ENCODE measurements around the gene SAMM50. TPM values are rescaled to one million over a fixed set of nuclear protein-coding genes. Genes with fewer than 3 reads are reported as not detected.

SAMM50 gene
- total RNA-seq, 1 experiment from 2014 or later = 55.3 TPM

DNA sequence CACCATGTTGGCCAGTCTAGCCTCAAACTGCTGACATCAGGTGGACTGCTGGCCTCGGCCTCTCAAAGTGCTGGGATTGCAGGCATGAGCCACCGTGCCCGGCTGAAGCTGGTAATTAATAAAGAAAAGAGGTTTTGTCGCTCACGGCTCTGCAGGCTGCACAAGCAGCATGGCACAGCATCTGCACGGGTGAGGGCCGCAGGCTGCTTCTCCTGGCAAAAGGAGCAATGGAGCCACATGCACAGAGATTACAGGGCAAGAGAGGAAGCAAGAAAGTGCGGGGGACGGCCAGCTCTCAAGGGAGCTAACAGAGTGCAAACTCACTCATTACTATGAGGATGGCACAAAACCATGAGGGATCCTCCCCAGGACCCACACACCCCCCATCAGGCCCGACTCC, 64.2 kb downstream of the SAMM50 start:
- DNase-seq = no peak
- H3K4me3 Mint-ChIP-seq (ENCODE audit: low read depth, unreplicated experiment) = no peak overlapping the region
- CTCF ChIA-PET = no interaction called here
- no TSS peak for BruUV-seq (replicated peaks)
- H3K27me3 Mint-ChIP-seq (ENCODE audit: unreplicated experiment) = no peaks in the 10 kb centered on the region
- intact Hi-C loops (cut with micrococcal nuclease; ENCODE audit: unreplicated experiment) = no loop called here
- H3K27ac Mint-ChIP-seq (ENCODE audit: unreplicated experiment) = no peak overlapping the region
- no peaks in the 10 kb centered on the region for H3K9me3 Mint-ChIP-seq (ENCODE audit: low read depth, unreplicated experiment)
- H3K36me3 Mint-ChIP-seq (ENCODE audit: insufficient read depth, unreplicated experiment) = peaks cover 7% of the 10 kb centered on the region
- peaks cover 18% of the 10 kb centered on the region for H3K4me1 Mint-ChIP-seq (ENCODE audit: low read depth, unreplicated experiment)
- TF ChIP-seq, protein P1, sequence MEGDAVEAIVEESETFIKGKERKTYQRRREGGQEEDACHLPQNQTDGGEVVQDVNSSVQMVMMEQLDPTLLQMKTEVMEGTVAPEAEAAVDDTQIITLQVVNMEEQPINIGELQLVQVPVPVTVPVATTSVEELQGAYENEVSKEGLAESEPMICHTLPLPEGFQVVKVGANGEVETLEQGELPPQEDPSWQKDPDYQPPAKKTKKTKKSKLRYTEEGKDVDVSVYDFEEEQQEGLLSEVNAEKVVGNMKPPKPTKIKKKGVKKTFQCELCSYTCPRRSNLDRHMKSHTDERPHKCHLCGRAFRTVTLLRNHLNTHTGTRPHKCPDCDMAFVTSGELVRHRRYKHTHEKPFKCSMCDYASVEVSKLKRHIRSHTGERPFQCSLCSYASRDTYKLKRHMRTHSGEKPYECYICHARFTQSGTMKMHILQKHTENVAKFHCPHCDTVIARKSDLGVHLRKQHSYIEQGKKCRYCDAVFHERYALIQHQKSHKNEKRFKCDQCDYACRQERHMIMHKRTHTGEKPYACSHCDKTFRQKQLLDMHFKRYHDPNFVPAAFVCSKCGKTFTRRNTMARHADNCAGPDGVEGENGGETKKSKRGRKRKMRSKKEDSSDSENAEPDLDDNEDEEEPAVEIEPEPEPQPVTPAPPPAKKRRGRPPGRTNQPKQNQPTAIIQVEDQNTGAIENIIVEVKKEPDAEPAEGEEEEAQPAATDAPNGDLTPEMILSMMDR (IDR thresholded peaks at IDR 0.05; ENCODE audit: unreplicated experiment) = no peak

DNA sequence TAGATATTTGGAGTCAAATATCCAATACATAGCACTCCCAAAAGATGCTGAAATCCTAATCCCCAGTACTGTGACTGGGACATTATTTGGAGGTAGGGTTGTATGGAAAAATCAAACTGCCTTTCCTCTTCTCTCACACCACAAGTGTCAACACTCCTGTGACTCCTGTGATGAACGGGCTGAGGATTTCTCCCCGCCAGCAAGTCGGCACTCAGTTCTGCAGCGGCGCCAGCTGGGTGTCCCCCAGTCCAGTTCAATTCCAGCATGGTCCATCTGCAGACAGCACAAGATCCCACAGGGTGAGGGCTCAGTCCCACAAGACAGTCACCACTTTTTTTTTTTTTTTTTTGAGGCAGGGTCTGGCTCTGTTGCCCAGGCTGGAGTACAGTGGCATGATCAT, 64.6 kb downstream of the SAMM50 start:
- CTCF ChIA-PET = no interaction called here
- no TSS peak for BruUV-seq (replicated peaks)

DNA sequence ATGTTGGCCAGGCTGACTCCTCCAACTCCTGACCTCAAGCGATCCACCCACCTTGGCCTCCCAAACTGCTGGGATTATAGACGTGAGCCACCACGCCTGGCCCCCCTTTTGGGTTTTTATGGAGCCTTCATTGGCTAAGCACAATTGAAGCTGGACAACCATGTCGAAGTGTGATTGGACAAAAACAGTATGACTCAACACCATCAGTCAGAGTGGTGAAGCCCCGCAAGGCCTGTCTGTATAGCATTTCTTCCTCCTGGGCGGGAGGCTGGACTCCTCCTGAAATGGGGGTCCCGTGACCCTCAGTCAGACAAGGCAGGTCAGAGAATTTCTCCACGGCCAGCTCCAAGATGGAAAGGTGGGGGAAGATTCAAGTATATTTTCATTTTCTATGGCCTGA, 65.7 kb downstream of the SAMM50 start:
- TF ChIP-seq, protein P1 (IDR thresholded peaks at IDR 0.05; ENCODE audit: unreplicated experiment) = no peak
- no peak overlapping the region for H3K27ac Mint-ChIP-seq (ENCODE audit: unreplicated experiment)
- no peak for DNase-seq
- no peak overlapping the region for H3K4me3 Mint-ChIP-seq (ENCODE audit: low read depth, unreplicated experiment)
- peaks cover 7% of the 10 kb centered on the region for H3K36me3 Mint-ChIP-seq (ENCODE audit: insufficient read depth, unreplicated experiment)
- CTCF ChIA-PET = no interaction called here
- no peaks in the 10 kb centered on the region for H3K9me3 Mint-ChIP-seq (ENCODE audit: low read depth, unreplicated experiment)
- no TSS peak for BruUV-seq (replicated peaks)
- intact Hi-C loops (cut with micrococcal nuclease; ENCODE audit: unreplicated experiment) = no loop called here
- no peaks in the 10 kb centered on the region for H3K27me3 Mint-ChIP-seq (ENCODE audit: unreplicated experiment)
- peaks cover 20% of the 10 kb centered on the region for H3K4me1 Mint-ChIP-seq (ENCODE audit: low read depth, unreplicated experiment)

More for the DNA sequence above, 64.6 kb downstream of the SAMM50 start:
- peaks cover 7% of the 10 kb centered on the region for H3K36me3 Mint-ChIP-seq (ENCODE audit: insufficient read depth, unreplicated experiment)
- H3K4me3 Mint-ChIP-seq (ENCODE audit: low read depth, unreplicated experiment) = no peak overlapping the region
- peaks cover 18% of the 10 kb centered on the region for H3K4me1 Mint-ChIP-seq (ENCODE audit: low read depth, unreplicated experiment)
- H3K27me3 Mint-ChIP-seq (ENCODE audit: unreplicated experiment) = no peaks in the 10 kb centered on the region
- H3K9me3 Mint-ChIP-seq (ENCODE audit: low read depth, unreplicated experiment) = no peaks in the 10 kb centered on the region
- intact Hi-C loops (cut with micrococcal nuclease; ENCODE audit: unreplicated experiment) = no loop called here
- TF ChIP-seq, protein P1 (IDR thresholded peaks at IDR 0.05; ENCODE audit: unreplicated experiment) = no peak
- H3K27ac Mint-ChIP-seq (ENCODE audit: unreplicated experiment) = no peak overlapping the region
- no peak for DNase-seq

DNA sequence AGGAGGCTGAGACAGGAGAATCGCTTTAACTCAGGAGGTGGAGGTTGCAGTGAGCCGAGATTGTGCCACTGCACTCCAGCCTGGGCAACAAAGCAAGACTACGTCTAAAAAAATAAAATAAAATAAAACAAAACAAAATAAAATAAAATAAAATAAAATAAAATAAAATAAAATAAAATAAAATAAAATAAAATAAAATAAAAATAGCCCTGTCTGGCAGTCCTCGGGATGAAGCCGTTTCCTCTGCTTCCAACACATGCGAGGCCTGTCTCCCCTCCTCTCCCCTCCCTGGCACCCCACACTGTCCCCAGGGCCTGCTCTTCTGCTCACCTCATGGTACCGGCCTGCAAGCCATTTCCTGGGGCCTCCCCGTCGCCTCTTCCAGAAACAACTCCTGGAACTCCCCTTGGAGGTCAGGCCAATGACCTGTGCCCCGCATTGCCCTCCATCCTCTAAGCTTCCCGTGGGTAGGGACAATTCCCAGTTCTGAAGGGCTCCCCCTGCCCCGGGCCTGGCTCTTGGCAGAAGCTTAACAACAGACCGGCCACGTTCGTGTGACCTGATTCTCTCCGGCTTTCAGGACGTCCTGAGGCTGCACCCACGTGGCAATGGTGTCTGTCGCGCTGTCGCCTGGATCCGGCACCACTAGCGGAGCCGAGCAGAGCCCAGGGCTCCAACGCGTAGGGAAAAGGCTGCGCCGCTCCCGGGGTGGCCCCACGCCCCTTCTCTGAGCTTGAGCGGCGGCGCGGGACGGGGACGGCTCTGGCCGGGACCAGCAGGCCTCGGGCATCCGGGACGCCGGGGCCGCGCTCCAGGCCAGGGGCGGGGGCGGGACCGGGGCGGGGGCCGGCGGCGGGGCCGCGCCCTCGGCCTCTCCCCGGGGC, 68.4 kb downstream of the SAMM50 start:
- intact Hi-C loops (cut with micrococcal nuclease; ENCODE audit: unreplicated experiment) = no loop called here
- CTCF ChIA-PET = interaction anchor here (0.9 kb wide), 1 partner anchor 57 kb away, joined by 4 read pairs; no protein-coding TSS in a partner anchor
- BruUV-seq (replicated peaks) = no TSS peak
- TF ChIP-seq, protein P1 (IDR thresholded peaks at IDR 0.05; ENCODE audit: unreplicated experiment) = no peak
- Mint-ChIP-seq H3K9me3 (ENCODE audit: low read depth, unreplicated experiment) (no peaks in the 10 kb centered on the region), H3K36me3 (ENCODE audit: insufficient read depth, unreplicated experiment) (peaks cover 7% of the 10 kb centered on the region), H3K27ac (ENCODE audit: unreplicated experiment) (peak overlapping the region; percentile 66), H3K4me1 (ENCODE audit: low read depth, unreplicated experiment) (peaks cover 17% of the 10 kb centered on the region), H3K4me3 (ENCODE audit: low read depth, unreplicated experiment) (peak overlapping the region; percentile 81), H3K27me3 (ENCODE audit: unreplicated experiment) (no peaks in the 10 kb centered on the region)
- DNase-seq = peak; percentile 58
